H1 (cell line): ENCODE data around the gene RESP18. TPM values are rescaled to one million over a fixed set of nuclear protein-coding genes. Genes with fewer than 3 reads are reported as not detected.

Experiments
- BACH1 ChIP-seq: IDR thresholded peaks from 2 replicates; pipeline ENCODE4 v1.6.1; 2012; ENCODE audit warnings: low read length, improper control_type of control experiment
- BCL11A ChIP-seq, 2 experiments: IDR thresholded peaks; one replicate each; pipeline ENCODE4 v1.6.1; 2011; ENCODE audit warnings: low read depth in 2 of 2, low read length in 2 of 2, mild to moderate bottlenecking in 2 of 2
- CEBPB ChIP-seq: IDR thresholded peaks from 2 replicates; pipeline ENCODE4 v1.6.1; 2012; ENCODE audit warnings: low read depth, low read length
- JUND ChIP-seq: IDR thresholded peaks from 2 replicates; pipeline ENCODE4 v1.6.1; 2011; ENCODE audit warnings: mild to moderate bottlenecking, improper control_type of control experiment, low read length
- KDM4A ChIP-seq: IDR thresholded peaks from one replicate; pipeline ENCODE4 v1.7.1; 2012; ENCODE audit warnings: low read depth, mild to moderate bottlenecking, moderate library complexity, low read length, inconsistent platforms; ENCODE audit not compliant: severe bottlenecking
- MAX ChIP-seq: IDR thresholded peaks from 2 replicates; pipeline ENCODE4 v1.6.1; 2012; ENCODE audit warnings: inconsistent platforms
- SIN3A ChIP-seq, 2 experiments: IDR thresholded peaks in 1 of 2; conservative IDR thresholded peaks in 1 of 2; 2 replicates each; pipeline ENCODE4 v1.6.1; 2011 to 2012; ENCODE audit warnings: low read length in 2 of 2, improper control_type of control experiment in 1 of 2, low read depth in 1 of 2, mild to moderate bottlenecking in 1 of 2
- TAF7 ChIP-seq: optimal IDR thresholded peaks from 2 replicates; pipeline ENCODE3; 2011; ENCODE audit warnings: low read depth, mild to moderate bottlenecking, inconsistent platforms, low read length, moderate library complexity, borderline replicate concordance
- polyA plus RNA-seq, 7 experiments: library from polyadenylated mRNA; depleted of rRNA in 3 of 7; stranded (reverse) in 5 of 7; unstranded in 2 of 7; fragments of >200 nt in 5 of 7; fragments of 200-250 nt in 2 of 7; gene quantifications; 1 replicate in 5 of 7; 2 replicates in 1 of 7; 4 replicates in 1 of 7; pipeline versions ENCODE4 v1.2.1 to v1.2.3, GENCODE V29; 2011 to 2013; ENCODE audit warnings: missing spikeins in 2 of 7, mixed read lengths in 2 of 7
- total RNA-seq: library from RNA; stranded (reverse); fragmentation: NEBNext Ultra II Directional; extraction: Animal tissue kit (Norgen Biotek cat#: 25700); gene quantifications from 2 replicates; pipeline ENCODE4 v1.2.1, GENCODE V29; 2021

RESP18 gene
- total and polyA plus RNA-seq, 2 of the 8 experiments (the other 6 are each of a cell fraction or from before 2014, with no cell fraction given): not detected

- peak; percentile 88 for TF ChIP-seq BACH1
- peak; percentile 60 for TF ChIP-seq TAF7
- peak; percentile 50; the same call in 1 of the 2 replicates for TF ChIP-seq MAX
- TF ChIP-seq BCL11A (IDR thresholded peaks at IDR 0.05; ENCODE audit: low read depth in 2 of 2, low read length in 2 of 2): no peak
- peak; percentile 27 for TF ChIP-seq KDM4A
- TF ChIP-seq SIN3A (conservative IDR thresholded peaks at IDR 0.05 in 1 of 2, IDR thresholded peaks at IDR 0.05 in 1 of 2; ENCODE audit: low read depth in 1 of 2, low read length in 2 of 2): peak; percentile 98 to 99
- 0 out of 2 replicates have a peak, but pooled peaks have one; percentile 3 for TF ChIP-seq JUND
- TF ChIP-seq CEBPB: no peak
These were observed 24.1 kb downstream of the RESP18 start (continued) for GRCh38 chr2:219308142-219309101.
